ENCODE results near the gene MAEL. TPM values are rescaled to one million over a fixed set of nuclear protein-coding genes. Genes with fewer than 3 reads are reported as not detected.
A peak's percentile ranks its signal among the peaks of the same experiment; 100 is the strongest.

The MAEL gene
- total RNA-seq, 2 experiments from 2014 or later, result not detected

- Mint-ChIP-seq H3K27ac (peak overlapping the region; percentile 60), H3K4me1 (peaks cover 21% of the 10 kb centered on the region), H3K36me3 (no peaks in the 10 kb centered on the region), H3K4me3 (peak overlapping the region; percentile 11), H3K27me3 (peaks cover 18% of the 10 kb centered on the region), H3K9me3 (no peaks in the 10 kb centered on the region)
- POLR2A ChIA-PET, result interaction anchor here (0.8 kb wide), 1 partner anchor 9 kb away, joined by 3 read pairs; no protein-coding TSS in a partner anchor
- ATAC-seq (ENCODE audit: low read depth), result peak; percentile 97
- no peak for DNase-seq
Measured at GRCh38 chr1:166969074-166969677, 19.9 kb upstream of the MAEL start.

GRCh38 chr1:166971252-166971651, 17.8 kb upstream of the MAEL start:
- Mint-ChIP-seq H3K4me3 (no peak overlapping the region), H3K4me1 (peaks cover 32% of the 10 kb centered on the region), H3K36me3 (no peaks in the 10 kb centered on the region), H3K27ac (no peak overlapping the region), H3K27me3 (peaks cover 30% of the 10 kb centered on the region), H3K9me3 (no peaks in the 10 kb centered on the region)
- ATAC-seq (ENCODE audit: low read depth), result no peak
- POLR2A ChIA-PET, result no interaction called here
- no peak for DNase-seq

- no peaks in the 10 kb centered on the region for H3K36me3 Mint-ChIP-seq
- POLR2A ChIA-PET, result no interaction called here
- DNase-seq (no peak), ATAC-seq (ENCODE audit: low read depth) (no peak)
- H3K4me1 Mint-ChIP-seq, result peaks cover 35% of the 10 kb centered on the region
- peaks cover 38% of the 10 kb centered on the region for H3K27me3 Mint-ChIP-seq
- H3K9me3 Mint-ChIP-seq, result no peaks in the 10 kb centered on the region
- no peak overlapping the region for H3K4me3 Mint-ChIP-seq
- H3K27ac Mint-ChIP-seq, result no peak overlapping the region
Measured at GRCh38 chr1:166972193-166972592, 16.9 kb upstream of the MAEL start.

GRCh38 chr1:166972826-166973225, 16.3 kb upstream of the MAEL start:
- Mint-ChIP-seq H3K4me1 (peaks cover 35% of the 10 kb centered on the region), H3K27ac (no peak overlapping the region), H3K27me3 (peaks cover 40% of the 10 kb centered on the region), H3K4me3 (no peak overlapping the region), H3K36me3 (no peaks in the 10 kb centered on the region), H3K9me3 (no peaks in the 10 kb centered on the region)
- no peak for DNase-seq
- POLR2A ChIA-PET, result no interaction called here
- ATAC-seq (ENCODE audit: low read depth), result no peak

GRCh38 chr1:166974647-166975345, 14.3 kb upstream of the MAEL start:
- POLR2A ChIA-PET, result interaction anchor here (0.7 to 0.9 kb wide), 2 partner anchors 31 to 64 kb away, joined by 3 to 4 read pairs; no protein-coding TSS in a partner anchor

GRCh38 chr1:166975361-166976129, 13.5 kb upstream of the MAEL start, which contains the start of gene ILDR2:
Gene ILDR2 (minus strand): TSS chr1:166975540. CDS start chr1:166975268, 272 bp downstream.
- H3K36me3 Mint-ChIP-seq, result no peaks in the 10 kb centered on the region
- POLR2A ChIA-PET, result no interaction called here
- no peaks in the 10 kb centered on the region for H3K9me3 Mint-ChIP-seq
- H3K4me3 Mint-ChIP-seq, result peak within 1 kb of the TSS; percentile 87
- DNase-seq (peak; percentile 76), ATAC-seq (ENCODE audit: low read depth) (peak; percentile 90)
- peaks cover 48% of the 10 kb centered on the region for H3K27me3 Mint-ChIP-seq
- H3K27ac Mint-ChIP-seq, result peak within 1 kb of the TSS; percentile 49
- peaks cover 28% of the 10 kb centered on the region for H3K4me1 Mint-ChIP-seq

More at GRCh38 chr1:166974647-166975345, 14.3 kb upstream of the MAEL start:
- no peak for DNase-seq
- H3K27me3 Mint-ChIP-seq, result peaks cover 48% of the 10 kb centered on the region
- ATAC-seq (ENCODE audit: low read depth), result peak; percentile 17
- no peaks in the 10 kb centered on the region for H3K36me3 Mint-ChIP-seq
- H3K4me3 Mint-ChIP-seq, result peak overlapping the region; percentile 87
- H3K9me3 Mint-ChIP-seq, result no peaks in the 10 kb centered on the region
- H3K4me1 Mint-ChIP-seq, result peaks cover 29% of the 10 kb centered on the region
- H3K27ac Mint-ChIP-seq, result peak overlapping the region; percentile 49

- Mint-ChIP-seq H3K4me3 (no peak overlapping the region), H3K4me1 (peaks cover 17% of the 10 kb centered on the region), H3K9me3 (no peaks in the 10 kb centered on the region), H3K27ac (no peak overlapping the region), H3K27me3 (peaks cover 42% of the 10 kb centered on the region), H3K36me3 (no peaks in the 10 kb centered on the region)
- no peak for DNase-seq
- ATAC-seq (ENCODE audit: low read depth), result no peak
- POLR2A ChIA-PET, result interaction anchor here (1.0 kb wide), 1 partner anchor 9 kb away, joined by 3 read pairs; no protein-coding TSS in a partner anchor
Measured at GRCh38 chr1:166977951-166978350, 11.1 kb upstream of the MAEL start.

- Mint-ChIP-seq H3K9me3 (no peaks in the 10 kb centered on the region), H3K4me3 (no peak overlapping the region)
- POLR2A ChIA-PET, result interaction anchor here (1.0 kb wide), 1 partner anchor 10 kb away, joined by 3 read pairs; no protein-coding TSS in a partner anchor
Measured at GRCh38 chr1:166978821-166979220, 10.3 kb upstream of the MAEL start.

GRCh38 chr1:166980383-166980782, 8.7 kb upstream of the MAEL start:
- Mint-ChIP-seq H3K9me3 (no peaks in the 10 kb centered on the region), H3K4me3 (no peak overlapping the region), H3K4me1 (peaks cover 8% of the 10 kb centered on the region), H3K27me3 (peaks cover 39% of the 10 kb centered on the region), H3K36me3 (no peaks in the 10 kb centered on the region), H3K27ac (no peak overlapping the region)
- POLR2A ChIA-PET, result no interaction called here
- no peak for DNase-seq
- no peak for ATAC-seq (ENCODE audit: low read depth)

More at GRCh38 chr1:166978821-166979220, 10.3 kb upstream of the MAEL start:
- ATAC-seq (ENCODE audit: low read depth) (no peak), DNase-seq (no peak)
- peaks cover 17% of the 10 kb centered on the region for H3K4me1 Mint-ChIP-seq
- H3K27ac Mint-ChIP-seq, result no peak overlapping the region
- H3K27me3 Mint-ChIP-seq, result peaks cover 40% of the 10 kb centered on the region
- H3K36me3 Mint-ChIP-seq, result no peaks in the 10 kb centered on the region

GRCh38 chr1:166980818-166981217, 8.3 kb upstream of the MAEL start:
- H3K4me1 Mint-ChIP-seq, result peaks cover 8% of the 10 kb centered on the region
- no peak overlapping the region for H3K4me3 Mint-ChIP-seq
- H3K9me3 Mint-ChIP-seq, result no peaks in the 10 kb centered on the region
- POLR2A ChIA-PET, result no interaction called here
- no peak for DNase-seq
- no peak overlapping the region for H3K27ac Mint-ChIP-seq
- H3K36me3 Mint-ChIP-seq, result no peaks in the 10 kb centered on the region
- no peak for ATAC-seq (ENCODE audit: low read depth)
- peaks cover 43% of the 10 kb centered on the region for H3K27me3 Mint-ChIP-seq

GRCh38 chr1:166981589-166981988, 7.5 kb upstream of the MAEL start:
- no peak overlapping the region for H3K27ac Mint-ChIP-seq
- no peaks in the 10 kb centered on the region for H3K9me3 Mint-ChIP-seq
- H3K27me3 Mint-ChIP-seq, result peaks cover 42% of the 10 kb centered on the region
- no peaks in the 10 kb centered on the region for H3K4me1 Mint-ChIP-seq
- POLR2A ChIA-PET, result no interaction called here
- ATAC-seq (ENCODE audit: low read depth) (no peak), DNase-seq (no peak)
- H3K4me3 Mint-ChIP-seq, result no peak overlapping the region
- no peaks in the 10 kb centered on the region for H3K36me3 Mint-ChIP-seq

- Mint-ChIP-seq H3K4me1 (peaks cover 5% of the 10 kb centered on the region), H3K9me3 (peaks cover 9% of the 10 kb centered on the region), H3K27me3 (peaks cover 11% of the 10 kb centered on the region), H3K4me3 (peak overlapping the region; percentile 6), H3K27ac (no peak overlapping the region), H3K36me3 (peaks cover 8% of the 10 kb centered on the region)
- ATAC-seq (ENCODE audit: low read depth) (no peak), DNase-seq (no peak)
- POLR2A ChIA-PET, result no interaction called here
Measured at GRCh38 chr1:166999075-166999474, 10.0 kb downstream of the MAEL start.

GRCh38 chr1:166999500-167000055, 10.5 kb downstream of the MAEL start:
- Mint-ChIP-seq H3K27ac (no peak overlapping the region), H3K4me1 (peaks cover 5% of the 10 kb centered on the region), H3K4me3 (peak overlapping the region; percentile 6), H3K9me3 (peaks cover 9% of the 10 kb centered on the region), H3K27me3 (peaks cover 11% of the 10 kb centered on the region), H3K36me3 (peaks cover 8% of the 10 kb centered on the region)
- no peak for ATAC-seq (ENCODE audit: low read depth)
- no peak for DNase-seq
- POLR2A ChIA-PET, result no interaction called here
